HT-29 (cell line): ENCODE data around the gene TEDC1. TPM values are rescaled to one million over a fixed set of nuclear protein-coding genes. Genes with fewer than 3 reads are reported as not detected.

Experiments
- DNase-seq: peaks from one replicate; pipeline ENCODE4 v3.0.0-alpha.2; 2015; ENCODE audit warnings: low spot score
- total RNA-seq: library from RNA; depleted of rRNA; stranded (reverse); fragments of >200 nt; shearing (Covaris generic); gene quantifications from 2 replicates; pipeline ENCODE4 v1.2.3, GENCODE V29; 2014

Gene TEDC1
- total RNA-seq, 1 experiment from 2014 or later = 140 TPM

GRCh38 chr14:105484069-105484996 is 6.7 kb upstream of the TEDC1 start:
- DNase-seq = no peak

GRCh38 chr14:105484997-105485393 is 6.1 kb upstream of the TEDC1 start:
- no peak for DNase-seq

GRCh38 chr14:105485739-105486162 is 5.3 kb upstream of the TEDC1 start:
- DNase-seq = peak; percentile 84

GRCh38 chr14:105486163-105486973 is 4.7 kb upstream of the TEDC1 start, which contains the start of gene CRIP1:
CRIP1 (plus strand) TSS chr14:105486886; CDS start chr14:105487260, 374 bp downstream.
- peak; percentile 39 for DNase-seq

GRCh38 chr14:105486974-105487448 is 4.0 kb upstream of the TEDC1 start:
- peak; percentile 56 for DNase-seq

- DNase-seq = peak; percentile 51
Measured at GRCh38 chr14:105487449-105487985, 3.5 kb upstream of the TEDC1 start.

- DNase-seq = peak; percentile 68
Measured at GRCh38 chr14:105487986-105488777, 2.9 kb upstream of the TEDC1 start.

GRCh38 chr14:105488781-105489541 is 2.1 kb upstream of the TEDC1 start:
- DNase-seq = no peak

GRCh38 chr14:105489542-105490266 is 1.3 kb upstream of the TEDC1 start:
- peak; percentile 82 for DNase-seq

GRCh38 chr14:105490267-105490571 is 827 bp upstream of the TEDC1 start:
- peak; percentile 40 for DNase-seq

GRCh38 chr14:105491366-105491973 is 424 bp downstream of the TEDC1 start:
- DNase-seq = peak; percentile 74

- DNase-seq = no peak
Measured at GRCh38 chr14:105492031-105492970, 1.3 kb downstream of the TEDC1 start.

- DNase-seq = no peak
Measured at GRCh38 chr14:105492971-105493871, 2.2 kb downstream of the TEDC1 start.

- no peak for DNase-seq
Measured at GRCh38 chr14:105493921-105494605, 3.0 kb downstream of the TEDC1 start.

- DNase-seq = no peak
Measured at GRCh38 chr14:105494606-105494929, 3.5 kb downstream of the TEDC1 start.

GRCh38 chr14:105495101-105495989 is 4.3 kb downstream of the TEDC1 start:
- DNase-seq = no peak
